ENCODE results near the gene UST. TPM values are rescaled to one million over a fixed set of nuclear protein-coding genes. Genes with fewer than 3 reads are reported as not detected.
A peak's percentile ranks its signal among the peaks of the same experiment; 100 is the strongest.

UST gene
- total RNA-seq, 4 donors from 2014 or later, result 4.8 to 9.0 (median 7.8) TPM

- in situ Hi-C loops (cut with MboI; ENCODE audit: low pct_ligation_motif_present in 1 of 4, low pct_unique_long_range_greater_than_20kb in 1 of 4, low sequenced_read_pairs in 3 of 4) (no loop called here), intact Hi-C loops (cut with DNase I; ENCODE audit: low total_unique reads) (no loop called here)
- DNase-seq, result no peak
- H3K9me3 ChIP-seq, result no peaks in the 10 kb centered on the region
- H3K4me3 ChIP-seq, result no peak overlapping the region
- H3K27me3 ChIP-seq, result no peaks in the 10 kb centered on the region
- peaks cover 0 to 2% (median 0%) of the 10 kb centered on the region in 4 donors for H3K36me3 ChIP-seq
- no peaks in the 10 kb centered on the region for H3K4me1 ChIP-seq
- 94% methylated on average over 2 of the region's 2 CpGs for WGBS, 2 donors (ENCODE audit: low coverage in 1 of 2)
- no peak overlapping the region for H3K27ac ChIP-seq
- TF ChIP-seq EP300 (IDR thresholded peaks at IDR 0.05; ENCODE audit: low read depth), result no peak
- TF ChIP-seq POLR2A (IDR thresholded peaks at IDR 0.05), result no peak
- no peak for TF ChIP-seq POLR2AphosphoS5 (IDR thresholded peaks at IDR 0.05)
- TF ChIP-seq CTCF (IDR thresholded peaks at IDR 0.05), result no peak
Measured at GRCh38 chr6:149008741-149009140, 261.9 kb downstream of the UST start.

DNA sequence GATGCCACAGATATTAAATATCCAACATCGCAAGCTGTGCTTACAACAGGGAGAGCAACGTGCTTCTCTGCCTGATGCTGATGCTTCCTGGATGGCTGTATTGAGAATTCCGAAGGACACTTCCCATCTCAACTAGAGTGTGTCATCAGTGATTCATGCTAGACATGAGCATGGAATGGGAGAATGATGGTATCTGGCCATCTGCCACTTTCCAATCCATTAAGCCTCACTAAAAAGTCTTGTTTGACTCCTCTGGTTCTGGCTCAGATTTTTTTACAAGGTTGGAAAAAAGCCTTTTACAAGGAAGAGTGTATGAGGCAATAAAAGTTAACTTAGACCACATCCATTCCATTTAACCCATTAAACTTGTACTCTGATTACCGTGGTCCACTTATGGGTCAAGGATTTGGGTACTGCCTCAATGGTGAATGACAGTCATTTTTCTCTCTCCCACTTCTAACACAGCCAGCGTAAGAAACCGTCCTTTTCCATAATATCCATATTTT is 265.3 kb downstream of the UST start:
- Histone ChIP-seq H3K36me3 (no peaks in the 10 kb centered on the region), H3K27ac (no peak overlapping the region), H3K27me3 (no peaks in the 10 kb centered on the region), H3K9me3 (no peaks in the 10 kb centered on the region), H3K4me3 (no peak overlapping the region), H3K4me1 (no peaks in the 10 kb centered on the region)
- DNase-seq, result no peak
- intact Hi-C loops (cut with DNase I; ENCODE audit: low total_unique reads) (no loop called here), in situ Hi-C loops (cut with MboI; ENCODE audit: low pct_ligation_motif_present in 1 of 4, low pct_unique_long_range_greater_than_20kb in 1 of 4, low sequenced_read_pairs in 3 of 4) (no loop called here)
- TF ChIP-seq POLR2AphosphoS5 (IDR thresholded peaks at IDR 0.05), result peak in 1 of 3 donors; percentile 25
- TF ChIP-seq POLR2A (IDR thresholded peaks at IDR 0.05), result no peak
- WGBS, 2 donors (ENCODE audit: low coverage in 1 of 2), result 65 to 72% methylated on average over 3 to 6 of the region's 6 CpGs

DNA sequence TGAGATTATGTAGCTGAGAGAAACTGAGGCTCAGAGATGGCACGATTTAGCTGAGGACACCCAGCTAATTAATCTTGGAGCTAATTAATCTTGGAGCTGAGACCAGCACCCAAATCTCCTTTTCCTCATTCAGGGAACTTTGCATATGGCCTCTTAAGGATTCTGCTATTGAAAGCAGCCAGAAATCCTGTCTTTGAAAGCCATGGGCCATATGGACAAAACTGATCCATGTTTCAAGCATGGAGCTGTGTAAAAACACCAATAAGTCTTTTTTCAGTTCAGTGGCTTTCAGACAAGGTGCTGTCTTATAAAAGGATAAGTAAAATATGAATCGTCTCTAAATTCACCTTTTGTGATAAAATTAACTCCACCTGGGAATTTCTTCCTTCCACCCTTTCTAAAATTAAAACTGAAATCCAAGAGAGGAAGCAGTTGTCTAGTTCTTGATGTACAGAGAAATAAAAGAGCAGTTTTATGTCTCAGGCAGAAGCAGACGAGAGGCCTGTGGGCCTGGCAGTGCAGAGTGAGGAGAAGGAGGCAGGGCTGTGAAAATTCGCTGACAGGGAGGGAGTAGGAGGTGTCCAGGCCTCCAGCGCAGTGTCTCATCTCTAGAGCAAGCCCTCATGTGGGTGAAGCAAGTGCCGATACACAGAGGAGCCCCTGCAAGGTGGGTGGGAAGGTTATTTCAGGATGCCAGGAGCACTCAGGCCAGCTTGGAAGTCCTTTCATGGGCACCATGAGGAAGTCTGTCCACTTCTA is 266.9 kb downstream of the UST start:
- Histone ChIP-seq H3K27ac (no peak overlapping the region), H3K36me3 (no peaks in the 10 kb centered on the region), H3K4me3 (no peak overlapping the region), H3K27me3 (no peaks in the 10 kb centered on the region), H3K9me3 (no peaks in the 10 kb centered on the region), H3K4me1 (no peaks in the 10 kb centered on the region)
- TF ChIP-seq EP300 (IDR thresholded peaks at IDR 0.05; ENCODE audit: low read depth) (no peak), POLR2AphosphoS5 (IDR thresholded peaks at IDR 0.05) (no peak), POLR2A (IDR thresholded peaks at IDR 0.05) (no peak), CTCF (IDR thresholded peaks at IDR 0.05) (no peak)
- in situ Hi-C loops (cut with MboI; ENCODE audit: low pct_ligation_motif_present in 1 of 4, low pct_unique_long_range_greater_than_20kb in 1 of 4, low sequenced_read_pairs in 3 of 4) (no loop called here), intact Hi-C loops (cut with DNase I; ENCODE audit: low total_unique reads) (no loop called here)
- 79 to 82% methylated on average over 3 to 6 of the region's 6 CpGs for WGBS, 2 donors (ENCODE audit: low coverage in 1 of 2)
- DNase-seq, result no peak

GRCh38 chr6:149014631-149015534 is 268.1 kb downstream of the UST start:
- TF ChIP-seq POLR2AphosphoS5 (IDR thresholded peaks at IDR 0.05), result no peak
- TF ChIP-seq POLR2A (IDR thresholded peaks at IDR 0.05), result no peak
- no peak for TF ChIP-seq EP300 (IDR thresholded peaks at IDR 0.05; ENCODE audit: low read depth)
- no peak for TF ChIP-seq CTCF (IDR thresholded peaks at IDR 0.05)
- no peaks in the 10 kb centered on the region for H3K27me3 ChIP-seq
- WGBS, 2 donors (ENCODE audit: low coverage in 1 of 2), result 68 to 73% methylated on average over 4 to 7 of the region's 7 CpGs
- no peak overlapping the region for H3K4me3 ChIP-seq
- intact Hi-C loops (cut with DNase I; ENCODE audit: low total_unique reads), result no loop called here
- H3K9me3 ChIP-seq, result no peaks in the 10 kb centered on the region
- no peak overlapping the region for H3K27ac ChIP-seq
- no peaks in the 10 kb centered on the region for H3K36me3 ChIP-seq
- DNase-seq, result no peak
- H3K4me1 ChIP-seq, result no peaks in the 10 kb centered on the region
- in situ Hi-C loops (cut with MboI; ENCODE audit: low pct_ligation_motif_present in 1 of 4, low pct_unique_long_range_greater_than_20kb in 1 of 4, low sequenced_read_pairs in 3 of 4), result no loop called here
